Lower lobe of right lung (tissue), 2 donors: ENCODE results near the gene FRMD7. TPM values are rescaled to one million over a fixed set of nuclear protein-coding genes. Genes with fewer than 3 reads are reported as not detected.
"Not testable (repeated sequence)": the region's sequence is repeated elsewhere in the genome, so short reads cannot be mapped to it uniquely, and the experiment has no call there.

Source experiments
- ATAC-seq, 2 donors: fragments of 200-7000 bp; cut with Tn5 transposase; one replicate each; pipeline ENCODE4 v1.9.1; 2020 to 2022; ENCODE audit warnings: mild to moderate bottlenecking in 2 of 2, moderate library complexity in 2 of 2
- DNase-seq: peaks from one replicate; pipeline ENCODE4 v3.0.0-alpha.2; 2020
- H3K27ac ChIP-seq: fragments of 200-600 bp; one replicate; pipeline ENCODE4 v1.8.0; 2022
- H3K27me3 ChIP-seq: fragments of 200-600 bp; one replicate; pipeline ENCODE4 v1.8.0; 2022; ENCODE audit warnings: low read depth
- H3K36me3 ChIP-seq: fragments of 200-600 bp; one replicate; pipeline ENCODE4 v1.8.0; 2022; ENCODE audit warnings: mild to moderate bottlenecking
- H3K4me1 ChIP-seq: fragments of 200-600 bp; one replicate; pipeline ENCODE4 v1.8.0; 2022
- H3K4me3 ChIP-seq: fragments of 200-600 bp; one replicate; pipeline ENCODE4 v1.8.0; 2022; ENCODE audit warnings: mild to moderate bottlenecking
- H3K9me3 ChIP-seq: fragments of 200-600 bp; one replicate; pipeline ENCODE4 v1.8.0; 2022
- CTCF ChIP-seq: fragments of 200-600 bp; IDR thresholded peaks from one replicate; pipeline ENCODE4 v1.8.0; 2022; ENCODE audit warnings: antibody characterized with exemption, mild to moderate bottlenecking
- intact Hi-C: fragments of 100-400 bp; cut with DNase I; formaldehyde crosslinking; loops from one replicate; pipeline ENCODE4 v1.11.0; 2022
- total RNA-seq: library from RNA; stranded (reverse); fragmentation: NEBNext Ultra II Directional; extraction: Animal tissue kit (Norgen Biotek cat#: 25700); gene quantifications from one replicate; pipeline ENCODE4 v1.2.1, GENCODE V29; 2021
- donor health status: DM: no; HTN: yes; CAD: no; lungs with severe emphysema.

FRMD7 gene
- total RNA-seq, 1 donor from 2014 or later = not detected

GRCh38 chrX:132063862-132064261 is 64.0 kb downstream of the FRMD7 start:
- DNase-seq (no peak), ATAC-seq (no peak)
- no peak for TF ChIP-seq CTCF
- H3K4me1 ChIP-seq = no peaks in the 10 kb centered on the region
- no peaks in the 10 kb centered on the region for H3K36me3 ChIP-seq
- H3K9me3 ChIP-seq = no peaks in the 10 kb centered on the region
- intact Hi-C loops = no loop called here
- H3K4me3 ChIP-seq = no peak overlapping the region
- no peak overlapping the region for H3K27ac ChIP-seq
- H3K27me3 ChIP-seq = no peaks in the 10 kb centered on the region

GRCh38 chrX:132063334-132063733 is 64.5 kb downstream of the FRMD7 start:
- TF ChIP-seq CTCF = no peak
- no peaks in the 10 kb centered on the region for H3K27me3 ChIP-seq
- no peak for ATAC-seq
- intact Hi-C loops = no loop called here
- H3K27ac ChIP-seq = no peak overlapping the region
- no peak overlapping the region for H3K4me3 ChIP-seq
- DNase-seq = no peak
- no peaks in the 10 kb centered on the region for H3K9me3 ChIP-seq
- H3K4me1 ChIP-seq = no peaks in the 10 kb centered on the region
- H3K36me3 ChIP-seq = no peaks in the 10 kb centered on the region

- Histone ChIP-seq H3K9me3 (no peaks in the 10 kb centered on the region), H3K4me1 (no peaks in the 10 kb centered on the region), H3K4me3 (no peak overlapping the region), H3K27ac (no peak overlapping the region), H3K27me3 (no peaks in the 10 kb centered on the region), H3K36me3 (no peaks in the 10 kb centered on the region)
- intact Hi-C loops = no loop called here
- DNase-seq = no peak
- ATAC-seq = no peak
- no peak for TF ChIP-seq CTCF
Measured at GRCh38 chrX:132059973-132060540, 67.8 kb downstream of the FRMD7 start.

- DNase-seq = no peak
- Histone ChIP-seq H3K4me1 (no peaks in the 10 kb centered on the region), H3K9me3 (no peaks in the 10 kb centered on the region), H3K36me3 (no peaks in the 10 kb centered on the region), H3K27me3 (no peaks in the 10 kb centered on the region), H3K27ac (no peak overlapping the region), H3K4me3 (no peak overlapping the region)
- intact Hi-C loops = no loop called here
- TF ChIP-seq CTCF = no peak
- no peak for ATAC-seq
Measured at GRCh38 chrX:132058975-132059374, 68.8 kb downstream of the FRMD7 start.

GRCh38 chrX:132058050-132058449 is 69.8 kb downstream of the FRMD7 start:
- DNase-seq (no peak), ATAC-seq (no peak)
- H3K27me3 ChIP-seq = no peaks in the 10 kb centered on the region
- no peak for TF ChIP-seq CTCF
- no peak overlapping the region for H3K4me3 ChIP-seq
- no peaks in the 10 kb centered on the region for H3K36me3 ChIP-seq
- H3K9me3 ChIP-seq = no peaks in the 10 kb centered on the region
- no peak overlapping the region for H3K27ac ChIP-seq
- intact Hi-C loops = no loop called here
- no peaks in the 10 kb centered on the region for H3K4me1 ChIP-seq

- H3K27me3 ChIP-seq, H3K27ac ChIP-seq, H3K36me3 ChIP-seq, H3K4me1 ChIP-seq, H3K4me3 ChIP-seq, intact Hi-C loops, ATAC-seq, DNase-seq, H3K9me3 ChIP-seq: not testable (repeated sequence)
Measured at GRCh38 chrX:132051778-132052177, 76.0 kb downstream of the FRMD7 start.
